WTC11 (cell line): ENCODE measurements around the gene CTNND2. TPM values are rescaled to one million over a fixed set of nuclear protein-coding genes. Genes with fewer than 3 reads are reported as not detected.

Experiments
- ATAC-seq: fragments of 200-7000 bp; cut with Tn5 transposase; 2 replicates; pipeline ENCODE4 v1.10.0; 2021; ENCODE audit warnings: mild to moderate bottlenecking, moderate library complexity
- CTCF ChIA-PET: fragments of 300-600 bp; sonication (Branson Sonifier 250); formaldehyde crosslinking; loops from one replicate; lab custom pipeline; 2021; ENCODE audit warnings: antibody characterized with exemption; lab: Charles Lee
- POLR2A ChIA-PET: fragments of 350-600 bp; sonication (Branson Sonifier 250); formaldehyde crosslinking; loops from one replicate; lab custom pipeline; 2021; ENCODE audit warnings: antibody characterized with exemption; lab: Charles Lee
- DNase-seq: peaks from one replicate; pipeline ENCODE4 v3.0.0; 2021; ENCODE audit warnings: low spot score
- H3K27ac Mint-ChIP-seq: 2 replicates; pipeline ENCODE4 v1.8.0; 2021; ENCODE audit warnings: mixed read lengths
- H3K27me3 Mint-ChIP-seq: 2 replicates; pipeline ENCODE4 v1.8.0; 2021; ENCODE audit warnings: low read depth, mild to moderate bottlenecking, moderate library complexity, mixed read lengths
- H3K36me3 Mint-ChIP-seq: 2 replicates; pipeline ENCODE4 v1.8.0; 2021; ENCODE audit warnings: mixed read lengths
- H3K4me1 Mint-ChIP-seq: 2 replicates; pipeline ENCODE4 v1.8.0; 2022; ENCODE audit warnings: mixed read lengths
- H3K4me3 Mint-ChIP-seq: 2 replicates; pipeline ENCODE4 v1.8.0; 2021; ENCODE audit warnings: mild to moderate bottlenecking, moderate library complexity, mixed read lengths
- H3K9me3 Mint-ChIP-seq: 2 replicates; pipeline ENCODE4 v1.8.0; 2021; ENCODE audit warnings: mixed read lengths
- CREB1 ChIP-seq: sonication (generic); formaldehyde crosslinking; IDR thresholded peaks from 2 replicates; pipeline ENCODE4 v1.8.0; 2023; ENCODE audit warnings: mild to moderate bottlenecking, missing genetic modification reagents
- GRHL2 ChIP-seq: fragments of 250-450 bp; sonication (Bioruptor Pico); IDR thresholded peaks from 2 replicates; pipeline ENCODE4 v1.8.0; 2022; ENCODE audit warnings: mild to moderate bottlenecking, moderate library complexity; ENCODE audit not compliant: insufficient replicate concordance, severe bottlenecking
- GTF2I ChIP-seq: fragments of 250-450 bp; sonication (Bioruptor Pico); conservative IDR thresholded peaks from 2 replicates; pipeline ENCODE4 v1.4.0; 2021; ENCODE audit warnings: mild to moderate bottlenecking
- IRF2 ChIP-seq: sonication (generic); formaldehyde crosslinking; IDR thresholded peaks from 2 replicates; pipeline ENCODE4 v1.8.0; 2022; ENCODE audit warnings: low read depth, missing genetic modification reagents, borderline replicate concordance
- JUN ChIP-seq: sonication (generic); formaldehyde crosslinking; IDR thresholded peaks from 2 replicates; pipeline ENCODE4 v1.8.0; 2023; ENCODE audit warnings: mild to moderate bottlenecking, missing genetic modification reagents
- NFE2L1 ChIP-seq: sonication (generic); formaldehyde crosslinking; IDR thresholded peaks from 2 replicates; pipeline ENCODE4 v1.8.1; 2023; ENCODE audit warnings: missing genetic modification reagents
- PRRX2 ChIP-seq: fragments of 250-450 bp; sonication (Bioruptor Pico); IDR thresholded peaks from 2 replicates; pipeline ENCODE4 v1.8.0; 2021; ENCODE audit warnings: mild to moderate bottlenecking
- RORB ChIP-seq: fragments of 250-450 bp; sonication (Bioruptor Pico); IDR thresholded peaks from 2 replicates; pipeline ENCODE4 v1.9.0; 2021; ENCODE audit warnings: mild to moderate bottlenecking
- SOX15 ChIP-seq: fragments of 250-450 bp; sonication (Bioruptor Pico); IDR thresholded peaks from 2 replicates; pipeline ENCODE4 v1.9.0; 2021; ENCODE audit warnings: mild to moderate bottlenecking
- TEAD4 ChIP-seq: sonication (generic); formaldehyde crosslinking; IDR thresholded peaks from 2 replicates; pipeline ENCODE4 v1.8.0; 2022; ENCODE audit warnings: mild to moderate bottlenecking, missing genetic modification reagents
- ZNF121 ChIP-seq: sonication (generic); formaldehyde crosslinking; IDR thresholded peaks from 2 replicates; pipeline ENCODE4 v1.8.0; 2023; ENCODE audit warnings: missing genetic modification reagents
- ZNF219 ChIP-seq: sonication (generic); formaldehyde crosslinking; IDR thresholded peaks from 2 replicates; pipeline ENCODE4 v1.8.0; 2023; ENCODE audit warnings: missing genetic modification reagents, mild to moderate bottlenecking, borderline replicate concordance
- ZNF671 ChIP-seq: fragments of 250-450 bp; sonication (Bioruptor Pico); IDR thresholded peaks from 2 replicates; pipeline ENCODE4 v1.8.0; 2021; ENCODE audit warnings: mild to moderate bottlenecking
- total RNA-seq: library from RNA; stranded (reverse); gene quantifications from 3 replicates; pipeline ENCODE4 v1.2.3, GENCODE V29; 2021
- TF ChIP-seq, protein P1 (sequence below): sonication (generic); formaldehyde crosslinking; IDR thresholded peaks from 2 replicates; pipeline ENCODE4 v1.8.1; 2023; ENCODE audit warnings: mild to moderate bottlenecking, missing genetic modification reagents
- TF ChIP-seq, protein P2 (sequence below): sonication (generic); formaldehyde crosslinking; IDR thresholded peaks from 2 replicates; pipeline ENCODE4 v1.8.1; 2022; ENCODE audit warnings: low read depth, missing genetic modification reagents, borderline replicate concordance
- TF ChIP-seq, protein P3 (sequence below): fragments of 250-450 bp; sonication (Bioruptor Pico); IDR thresholded peaks from 2 replicates; pipeline ENCODE4 v1.9.0; 2021; ENCODE audit warnings: moderate library complexity, mild to moderate bottlenecking, inconsistent platforms, borderline replicate concordance
- TF ChIP-seq, protein P4 (sequence below): sonication (generic); formaldehyde crosslinking; IDR thresholded peaks from 2 replicates; pipeline ENCODE4 v1.8.1; 2023; ENCODE audit warnings: mild to moderate bottlenecking, missing genetic modification reagents
- TF ChIP-seq, protein P5 (sequence below): sonication (generic); formaldehyde crosslinking; IDR thresholded peaks from 2 replicates; pipeline ENCODE4 v1.8.1; 2022; ENCODE audit warnings: missing genetic modification reagents, borderline replicate concordance
- TF ChIP-seq, protein P6 (sequence below): fragments of 250-450 bp; sonication (Bioruptor Pico); conservative IDR thresholded peaks from 2 replicates; pipeline ENCODE4 v1.9.0; 2021; ENCODE audit warnings: mild to moderate bottlenecking
- TF ChIP-seq, protein P7 (sequence below): sonication (generic); formaldehyde crosslinking; IDR thresholded peaks from 2 replicates; pipeline ENCODE4 v1.8.0; 2023; ENCODE audit warnings: missing genetic modification reagents
- TF ChIP-seq, protein P8 (sequence below): sonication (generic); formaldehyde crosslinking; IDR thresholded peaks from 2 replicates; pipeline ENCODE4 v1.8.1; 2023; ENCODE audit warnings: mild to moderate bottlenecking, missing genetic modification reagents, moderate library complexity
- TF ChIP-seq, protein P9 (sequence below): fragments of 200-600 bp; IDR thresholded peaks from 2 replicates; pipeline ENCODE4 v1.8.0; 2022; ENCODE audit warnings: antibody characterized with exemption

Gene CTNND2
- total RNA-seq, 1 experiment from 2014 or later = 11.9 TPM

DNA sequence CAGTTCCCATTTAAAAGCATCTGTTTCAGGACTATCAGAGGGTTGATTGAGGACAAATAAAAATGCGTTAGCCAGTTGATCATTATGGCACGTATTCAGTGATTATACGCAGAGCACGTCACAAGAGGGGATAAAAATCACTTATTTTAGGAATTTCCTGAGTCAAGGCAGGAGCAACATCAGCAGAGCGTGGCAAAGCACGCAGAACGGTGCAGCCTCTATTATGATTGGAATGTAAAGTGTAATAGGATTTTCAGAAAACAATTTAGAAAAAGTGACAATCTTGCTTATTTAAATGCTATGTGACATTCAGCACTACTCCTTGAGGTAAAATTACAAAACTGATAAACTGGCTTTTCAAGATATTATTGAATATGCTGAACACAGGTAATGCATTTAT is 729.7 kb downstream of the CTNND2 start (continued):
- TF ChIP-seq, protein P1, sequence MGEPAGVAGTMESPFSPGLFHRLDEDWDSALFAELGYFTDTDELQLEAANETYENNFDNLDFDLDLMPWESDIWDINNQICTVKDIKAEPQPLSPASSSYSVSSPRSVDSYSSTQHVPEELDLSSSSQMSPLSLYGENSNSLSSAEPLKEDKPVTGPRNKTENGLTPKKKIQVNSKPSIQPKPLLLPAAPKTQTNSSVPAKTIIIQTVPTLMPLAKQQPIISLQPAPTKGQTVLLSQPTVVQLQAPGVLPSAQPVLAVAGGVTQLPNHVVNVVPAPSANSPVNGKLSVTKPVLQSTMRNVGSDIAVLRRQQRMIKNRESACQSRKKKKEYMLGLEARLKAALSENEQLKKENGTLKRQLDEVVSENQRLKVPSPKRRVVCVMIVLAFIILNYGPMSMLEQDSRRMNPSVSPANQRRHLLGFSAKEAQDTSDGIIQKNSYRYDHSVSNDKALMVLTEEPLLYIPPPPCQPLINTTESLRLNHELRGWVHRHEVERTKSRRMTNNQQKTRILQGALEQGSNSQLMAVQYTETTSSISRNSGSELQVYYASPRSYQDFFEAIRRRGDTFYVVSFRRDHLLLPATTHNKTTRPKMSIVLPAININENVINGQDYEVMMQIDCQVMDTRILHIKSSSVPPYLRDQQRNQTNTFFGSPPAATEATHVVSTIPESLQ (CRISPR knock-in tag) = no peak
- TF ChIP-seq, all 79 proteins: peak for 0

DNA sequence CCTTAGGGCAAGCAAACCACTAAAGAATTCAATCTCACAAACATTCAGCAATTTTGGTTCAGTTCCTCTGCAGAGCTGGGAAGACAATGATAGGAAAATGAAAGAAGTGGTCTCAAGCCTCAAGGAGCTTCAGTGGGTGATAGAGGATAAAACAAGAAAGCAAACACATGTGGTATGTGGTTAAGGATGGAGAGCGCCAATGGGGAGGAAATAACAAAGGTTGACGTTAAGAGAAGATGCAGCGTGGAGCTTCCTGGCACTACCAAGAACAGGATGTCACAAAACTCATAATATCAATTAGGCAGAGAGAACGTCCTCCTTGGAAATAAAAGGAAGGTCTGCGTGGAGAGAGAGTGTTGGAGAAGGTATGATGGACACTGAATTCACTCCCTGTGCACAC is 731.8 kb downstream of the CTNND2 start:
- ChIA-PET POLR2A (no interaction called here), CTCF (no interaction called here)
- H3K27me3 Mint-ChIP-seq = no peaks in the 10 kb centered on the region
- DNase-seq (no peak), ATAC-seq (no peak)
- H3K9me3 Mint-ChIP-seq = no peaks in the 10 kb centered on the region
- H3K4me3 Mint-ChIP-seq = no peak overlapping the region
- H3K36me3 Mint-ChIP-seq = no peaks in the 10 kb centered on the region
- H3K4me1 Mint-ChIP-seq = 0 out of 2 replicates have a peak, but pooled peaks cover 3% of the 10 kb centered on the region
- H3K27ac Mint-ChIP-seq = no peak overlapping the region
- TF ChIP-seq, protein P2, sequence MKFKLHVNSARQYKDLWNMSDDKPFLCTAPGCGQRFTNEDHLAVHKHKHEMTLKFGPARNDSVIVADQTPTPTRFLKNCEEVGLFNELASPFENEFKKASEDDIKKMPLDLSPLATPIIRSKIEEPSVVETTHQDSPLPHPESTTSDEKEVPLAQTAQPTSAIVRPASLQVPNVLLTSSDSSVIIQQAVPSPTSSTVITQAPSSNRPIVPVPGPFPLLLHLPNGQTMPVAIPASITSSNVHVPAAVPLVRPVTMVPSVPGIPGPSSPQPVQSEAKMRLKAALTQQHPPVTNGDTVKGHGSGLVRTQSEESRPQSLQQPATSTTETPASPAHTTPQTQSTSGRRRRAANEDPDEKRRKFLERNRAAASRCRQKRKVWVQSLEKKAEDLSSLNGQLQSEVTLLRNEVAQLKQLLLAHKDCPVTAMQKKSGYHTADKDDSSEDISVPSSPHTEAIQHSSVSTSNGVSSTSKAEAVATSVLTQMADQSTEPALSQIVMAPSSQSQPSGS (CRISPR knock-in tag) = no peak
- TF ChIP-seq, protein P3, sequence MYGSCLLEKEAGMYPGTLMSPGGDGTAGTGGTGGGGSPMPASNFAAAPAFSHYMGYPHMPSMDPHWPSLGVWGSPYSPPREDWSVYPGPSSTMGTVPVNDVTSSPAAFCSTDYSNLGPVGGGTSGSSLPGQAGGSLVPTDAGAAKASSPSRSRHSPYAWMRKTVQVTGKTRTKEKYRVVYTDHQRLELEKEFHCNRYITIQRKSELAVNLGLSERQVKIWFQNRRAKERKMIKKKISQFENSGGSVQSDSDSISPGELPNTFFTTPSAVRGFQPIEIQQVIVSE = no peak
- TF ChIP-seq, protein P4, sequence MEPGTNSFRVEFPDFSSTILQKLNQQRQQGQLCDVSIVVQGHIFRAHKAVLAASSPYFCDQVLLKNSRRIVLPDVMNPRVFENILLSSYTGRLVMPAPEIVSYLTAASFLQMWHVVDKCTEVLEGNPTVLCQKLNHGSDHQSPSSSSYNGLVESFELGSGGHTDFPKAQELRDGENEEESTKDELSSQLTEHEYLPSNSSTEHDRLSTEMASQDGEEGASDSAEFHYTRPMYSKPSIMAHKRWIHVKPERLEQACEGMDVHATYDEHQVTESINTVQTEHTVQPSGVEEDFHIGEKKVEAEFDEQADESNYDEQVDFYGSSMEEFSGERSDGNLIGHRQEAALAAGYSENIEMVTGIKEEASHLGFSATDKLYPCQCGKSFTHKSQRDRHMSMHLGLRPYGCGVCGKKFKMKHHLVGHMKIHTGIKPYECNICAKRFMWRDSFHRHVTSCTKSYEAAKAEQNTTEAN (CRISPR knock-in tag) = no peak
- no peak for TF ChIP-seq JUN (CRISPR knock-in tag)
- TF ChIP-seq NFE2L1 (CRISPR knock-in tag) = no peak
- no peak for TF ChIP-seq GTF2I (CRISPR knock-in tag)
- TF ChIP-seq ZNF219 (CRISPR knock-in tag) = no peak
- no peak for TF ChIP-seq RORB (CRISPR knock-in tag)
- TF ChIP-seq, protein P5, sequence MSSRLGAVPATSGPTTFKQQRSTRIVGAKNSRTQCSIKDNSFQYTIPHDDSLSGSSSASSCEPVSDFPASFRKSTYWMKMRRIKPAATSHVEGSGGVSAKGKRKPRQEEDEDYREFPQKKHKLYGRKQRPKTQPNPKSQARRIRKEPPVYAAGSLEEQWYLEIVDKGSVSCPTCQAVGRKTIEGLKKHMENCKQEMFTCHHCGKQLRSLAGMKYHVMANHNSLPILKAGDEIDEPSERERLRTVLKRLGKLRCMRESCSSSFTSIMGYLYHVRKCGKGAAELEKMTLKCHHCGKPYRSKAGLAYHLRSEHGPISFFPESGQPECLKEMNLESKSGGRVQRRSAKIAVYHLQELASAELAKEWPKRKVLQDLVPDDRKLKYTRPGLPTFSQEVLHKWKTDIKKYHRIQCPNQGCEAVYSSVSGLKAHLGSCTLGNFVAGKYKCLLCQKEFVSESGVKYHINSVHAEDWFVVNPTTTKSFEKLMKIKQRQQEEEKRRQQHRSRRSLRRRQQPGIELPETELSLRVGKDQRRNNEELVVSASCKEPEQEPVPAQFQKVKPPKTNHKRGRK (CRISPR knock-in tag) = no peak
- no peak for TF ChIP-seq CREB1 (CRISPR knock-in tag)
- no peak for TF ChIP-seq GRHL2 (CRISPR knock-in tag)
- no peak for TF ChIP-seq ZNF121 (CRISPR knock-in tag)
- no peak for TF ChIP-seq ZNF671 (CRISPR knock-in tag)

DNA sequence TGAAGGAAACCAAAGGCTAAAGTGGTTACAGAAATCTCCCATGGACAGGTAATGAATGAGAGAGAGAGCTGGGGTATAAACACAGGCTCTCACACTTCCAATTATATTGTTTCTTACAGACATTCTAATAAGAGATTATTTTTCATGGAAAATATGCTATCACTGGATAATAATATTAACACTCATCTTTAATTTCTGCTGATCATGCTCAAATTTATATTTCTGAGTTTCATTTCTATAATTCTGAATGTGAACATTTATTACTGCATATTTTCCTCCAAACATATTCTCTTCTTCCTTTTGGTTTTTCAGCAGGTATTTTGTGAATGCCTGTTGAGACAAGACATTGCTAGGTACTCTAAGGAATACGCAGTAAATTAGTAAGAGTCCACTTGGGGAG is 733.0 kb downstream of the CTNND2 start:
- 0 out of 2 replicates have a peak, but pooled peaks cover 3% of the 10 kb centered on the region for H3K4me1 Mint-ChIP-seq
- ChIA-PET POLR2A (no interaction called here), CTCF (no interaction called here)
- no peak for DNase-seq
- H3K27me3 Mint-ChIP-seq = no peaks in the 10 kb centered on the region
- H3K9me3 Mint-ChIP-seq = no peaks in the 10 kb centered on the region
- no peak for ATAC-seq
- no peak overlapping the region for H3K27ac Mint-ChIP-seq
- no peak overlapping the region for H3K4me3 Mint-ChIP-seq
- no peaks in the 10 kb centered on the region for H3K36me3 Mint-ChIP-seq
- TF ChIP-seq, protein P6, sequence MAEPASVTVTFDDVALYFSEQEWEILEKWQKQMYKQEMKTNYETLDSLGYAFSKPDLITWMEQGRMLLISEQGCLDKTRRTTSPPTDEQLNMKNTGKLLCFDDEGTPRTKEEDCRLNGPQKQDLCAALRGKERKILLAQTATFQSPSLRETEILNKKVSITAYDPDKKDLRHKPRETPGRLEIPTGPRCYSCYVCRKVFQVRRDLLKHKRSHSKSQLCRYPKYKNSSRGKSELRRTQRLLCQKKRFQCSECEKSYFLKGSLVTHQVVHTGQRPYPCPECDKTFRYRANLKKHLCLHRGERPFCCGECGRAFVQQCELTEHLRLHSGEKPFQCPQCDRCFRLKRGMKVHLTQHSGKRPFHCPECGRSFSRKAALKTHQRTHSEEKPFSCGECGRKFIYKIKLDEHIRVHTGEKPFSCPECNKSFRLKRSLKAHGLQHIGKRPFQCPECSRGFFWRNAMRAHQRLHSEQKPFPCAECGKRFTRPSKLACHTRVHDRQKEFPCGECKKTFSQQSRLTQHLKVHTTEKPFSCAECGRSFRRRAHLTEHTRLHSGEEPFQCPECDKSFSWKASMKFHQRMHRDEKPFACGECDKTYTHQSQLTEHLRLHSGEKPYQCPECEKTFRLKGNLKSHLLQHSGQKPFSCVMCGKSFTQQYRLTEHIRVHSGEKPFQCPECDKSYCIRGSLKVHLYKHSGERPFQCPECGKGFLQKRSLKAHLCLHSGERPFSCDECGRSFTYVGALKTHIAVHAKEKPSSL (CRISPR knock-in tag) = no peak
- no peak for TF ChIP-seq SOX15 (CRISPR knock-in tag)
- no peak for TF ChIP-seq PRRX2
- TF ChIP-seq RORB (CRISPR knock-in tag) = no peak
- TF ChIP-seq, protein P7, sequence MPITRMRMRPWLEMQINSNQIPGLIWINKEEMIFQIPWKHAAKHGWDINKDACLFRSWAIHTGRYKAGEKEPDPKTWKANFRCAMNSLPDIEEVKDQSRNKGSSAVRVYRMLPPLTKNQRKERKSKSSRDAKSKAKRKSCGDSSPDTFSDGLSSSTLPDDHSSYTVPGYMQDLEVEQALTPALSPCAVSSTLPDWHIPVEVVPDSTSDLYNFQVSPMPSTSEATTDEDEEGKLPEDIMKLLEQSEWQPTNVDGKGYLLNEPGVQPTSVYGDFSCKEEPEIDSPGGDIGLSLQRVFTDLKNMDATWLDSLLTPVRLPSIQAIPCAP (CRISPR knock-in tag) = no peak
- TF ChIP-seq, protein P8, sequence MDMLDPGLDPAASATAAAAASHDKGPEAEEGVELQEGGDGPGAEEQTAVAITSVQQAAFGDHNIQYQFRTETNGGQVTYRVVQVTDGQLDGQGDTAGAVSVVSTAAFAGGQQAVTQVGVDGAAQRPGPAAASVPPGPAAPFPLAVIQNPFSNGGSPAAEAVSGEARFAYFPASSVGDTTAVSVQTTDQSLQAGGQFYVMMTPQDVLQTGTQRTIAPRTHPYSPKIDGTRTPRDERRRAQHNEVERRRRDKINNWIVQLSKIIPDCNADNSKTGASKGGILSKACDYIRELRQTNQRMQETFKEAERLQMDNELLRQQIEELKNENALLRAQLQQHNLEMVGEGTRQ (CRISPR knock-in tag) = no peak
- no peak for TF ChIP-seq IRF2 (CRISPR knock-in tag)
- TF ChIP-seq, protein P9, sequence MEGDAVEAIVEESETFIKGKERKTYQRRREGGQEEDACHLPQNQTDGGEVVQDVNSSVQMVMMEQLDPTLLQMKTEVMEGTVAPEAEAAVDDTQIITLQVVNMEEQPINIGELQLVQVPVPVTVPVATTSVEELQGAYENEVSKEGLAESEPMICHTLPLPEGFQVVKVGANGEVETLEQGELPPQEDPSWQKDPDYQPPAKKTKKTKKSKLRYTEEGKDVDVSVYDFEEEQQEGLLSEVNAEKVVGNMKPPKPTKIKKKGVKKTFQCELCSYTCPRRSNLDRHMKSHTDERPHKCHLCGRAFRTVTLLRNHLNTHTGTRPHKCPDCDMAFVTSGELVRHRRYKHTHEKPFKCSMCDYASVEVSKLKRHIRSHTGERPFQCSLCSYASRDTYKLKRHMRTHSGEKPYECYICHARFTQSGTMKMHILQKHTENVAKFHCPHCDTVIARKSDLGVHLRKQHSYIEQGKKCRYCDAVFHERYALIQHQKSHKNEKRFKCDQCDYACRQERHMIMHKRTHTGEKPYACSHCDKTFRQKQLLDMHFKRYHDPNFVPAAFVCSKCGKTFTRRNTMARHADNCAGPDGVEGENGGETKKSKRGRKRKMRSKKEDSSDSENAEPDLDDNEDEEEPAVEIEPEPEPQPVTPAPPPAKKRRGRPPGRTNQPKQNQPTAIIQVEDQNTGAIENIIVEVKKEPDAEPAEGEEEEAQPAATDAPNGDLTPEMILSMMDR = no peak
- no peak for TF ChIP-seq TEAD4 (CRISPR knock-in tag)
